Activated CD4-positive, CD25-positive, alpha-beta regulatory T cell treated with anti-CD3 and anti-CD28 coated beads, Interleukin-2, amount 50 U/mL, for 24 hours (primary cell): ENCODE results near the gene METTL22.

Experiments used
- ATAC-seq, 2 donors: fragments of 150-1000 bp; cut with Tn5 transposase; one replicate each; pipeline ENCODE4 v1.10.0; 2021; ENCODE audit warnings: mild to moderate bottlenecking in 1 of 2, moderate library complexity in 1 of 2

Gene METTL22, protein sequence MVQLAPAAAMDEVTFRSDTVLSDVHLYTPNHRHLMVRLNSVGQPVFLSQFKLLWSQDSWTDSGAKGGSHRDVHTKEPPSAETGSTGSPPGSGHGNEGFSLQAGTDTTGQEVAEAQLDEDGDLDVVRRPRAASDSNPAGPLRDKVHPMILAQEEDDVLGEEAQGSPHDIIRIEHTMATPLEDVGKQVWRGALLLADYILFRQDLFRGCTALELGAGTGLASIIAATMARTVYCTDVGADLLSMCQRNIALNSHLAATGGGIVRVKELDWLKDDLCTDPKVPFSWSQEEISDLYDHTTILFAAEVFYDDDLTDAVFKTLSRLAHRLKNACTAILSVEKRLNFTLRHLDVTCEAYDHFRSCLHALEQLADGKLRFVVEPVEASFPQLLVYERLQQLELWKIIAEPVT

GRCh38 chr16:8621572-8622314 is at the start of gene METTL22:
METTL22 (plus strand) TSS chr16:8621698; CDS start chr16:8625666, 3,968 bp downstream.
- peak; percentile 91 to 95 for ATAC-seq

- ATAC-seq = no peak
Measured at GRCh38 chr16:8572063-8572918, 49.2 kb upstream of the METTL22 start.

DNA sequence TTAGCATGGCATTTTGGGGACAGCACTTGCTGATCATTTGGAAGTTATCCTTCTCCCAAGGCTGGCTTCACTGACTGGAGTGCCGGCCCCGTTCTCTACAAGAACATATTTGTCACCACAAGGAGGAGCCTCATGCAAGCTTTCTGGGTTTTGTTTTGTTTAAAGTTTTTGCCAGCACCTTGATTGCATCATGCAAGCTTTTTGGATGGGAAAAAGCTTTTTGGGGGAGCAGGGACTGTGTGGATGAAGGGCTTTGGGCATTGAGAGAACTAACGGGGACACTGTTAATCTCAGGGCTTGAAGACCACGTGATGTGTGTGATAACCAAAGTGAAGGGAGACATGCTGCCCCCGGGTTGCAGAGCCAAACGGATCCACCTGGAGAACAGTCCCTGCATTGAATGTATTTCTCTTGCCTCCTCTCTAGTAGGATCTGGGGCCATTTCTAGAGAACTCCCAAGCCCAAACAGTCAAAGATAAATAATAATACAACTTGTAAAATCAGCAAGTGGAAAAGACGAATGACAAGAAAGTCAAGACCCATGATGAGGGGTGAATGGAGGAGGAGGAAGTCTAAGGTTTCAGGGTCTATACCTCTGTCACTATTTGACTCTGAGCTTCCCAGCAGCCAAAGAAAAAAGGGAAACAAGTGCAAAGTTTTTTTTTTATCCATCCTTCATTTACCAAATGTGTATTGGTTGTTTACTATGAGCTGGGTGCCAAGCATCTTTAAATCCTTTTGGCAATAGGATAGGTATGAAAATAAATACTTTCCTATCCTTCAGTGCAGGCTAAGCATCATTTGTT is 48.4 kb upstream of the METTL22 start:
- ATAC-seq = no peak

DNA sequence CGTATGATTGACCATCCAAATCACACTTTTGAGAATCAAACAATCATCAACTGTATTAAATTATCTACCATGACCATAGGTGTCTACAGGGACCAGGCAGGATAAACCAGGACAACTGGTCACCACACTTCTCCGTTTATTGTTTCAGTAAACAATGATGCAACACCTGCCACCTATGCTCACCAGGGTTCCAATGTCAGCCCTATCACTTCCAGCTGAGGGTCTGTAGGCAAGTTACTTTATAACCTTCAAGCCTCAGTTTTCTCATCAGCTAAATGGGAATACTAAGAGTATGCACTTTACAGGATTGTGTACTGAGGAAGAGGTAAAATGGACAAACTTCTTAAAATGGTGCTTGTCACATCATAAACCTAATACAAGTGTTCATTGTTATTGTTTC is 46.1 kb upstream of the METTL22 start:
- no peak for ATAC-seq

GRCh38 chr16:8576141-8577004 is 45.1 kb upstream of the METTL22 start:
- ATAC-seq = no peak

- ATAC-seq = no peak
Measured at GRCh38 chr16:8577678-8578304, 43.7 kb upstream of the METTL22 start.

DNA sequence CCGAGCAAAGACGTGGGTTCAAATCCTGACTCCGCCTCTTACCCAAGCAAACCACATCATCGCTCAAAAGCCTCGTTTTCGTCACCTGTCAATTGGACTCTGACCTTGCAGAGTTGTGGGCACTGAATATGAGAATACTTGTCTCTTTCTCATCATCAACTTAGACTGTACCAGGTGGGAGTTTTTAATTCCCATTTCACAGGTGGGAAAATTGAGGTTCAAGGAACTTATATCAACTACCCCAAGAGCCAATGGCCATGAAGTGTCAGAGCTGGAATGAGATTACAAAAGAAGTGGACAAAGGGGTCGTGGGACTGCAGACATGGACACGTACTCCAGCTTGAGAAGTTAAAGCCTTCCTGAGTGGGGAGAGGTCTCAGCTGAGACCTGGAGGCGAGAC is 41.9 kb upstream of the METTL22 start:
- ATAC-seq = no peak

- ATAC-seq = no peak
Measured at GRCh38 chr16:8581831-8582580, 39.5 kb upstream of the METTL22 start.

DNA sequence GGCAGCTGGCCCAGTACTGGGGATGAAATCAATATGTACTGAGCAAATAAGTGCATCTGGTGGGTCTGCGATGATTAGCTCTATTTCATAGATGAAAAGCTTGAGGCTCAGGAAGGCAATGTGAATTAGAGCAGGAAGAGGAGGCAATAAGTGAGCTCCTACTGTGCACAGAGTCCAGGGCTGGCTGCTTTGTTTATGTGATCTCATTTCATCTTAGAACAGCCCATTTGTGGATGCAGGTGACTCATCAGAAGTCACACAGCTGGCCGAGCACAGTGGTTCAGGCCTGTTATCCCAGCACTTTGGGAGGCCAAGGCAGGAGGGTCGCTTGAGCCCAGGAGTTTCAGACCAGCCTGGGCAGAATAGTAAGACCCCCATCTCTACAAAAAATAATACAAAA is 38.3 kb upstream of the METTL22 start:
- no peak for ATAC-seq

DNA sequence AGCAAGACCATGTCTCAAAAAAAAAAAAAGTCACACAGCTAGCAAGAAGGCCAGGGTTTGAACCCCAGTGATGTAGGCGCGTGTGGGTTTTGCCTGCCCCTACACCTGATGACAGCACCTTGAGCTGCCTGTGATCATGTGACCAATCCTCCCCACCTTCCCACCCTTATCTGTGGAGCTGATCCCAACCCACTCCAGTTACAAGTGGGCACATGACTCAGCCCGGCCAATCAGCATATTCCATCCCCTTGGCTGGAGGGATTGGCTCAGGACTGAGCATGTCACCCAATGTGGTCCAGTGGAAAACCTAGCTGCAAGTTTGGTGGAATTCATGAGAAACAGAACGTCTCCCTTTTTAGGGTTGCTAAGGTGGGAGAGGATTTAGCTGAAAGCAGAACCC is 37.8 kb upstream of the METTL22 start:
- ATAC-seq = no peak

DNA sequence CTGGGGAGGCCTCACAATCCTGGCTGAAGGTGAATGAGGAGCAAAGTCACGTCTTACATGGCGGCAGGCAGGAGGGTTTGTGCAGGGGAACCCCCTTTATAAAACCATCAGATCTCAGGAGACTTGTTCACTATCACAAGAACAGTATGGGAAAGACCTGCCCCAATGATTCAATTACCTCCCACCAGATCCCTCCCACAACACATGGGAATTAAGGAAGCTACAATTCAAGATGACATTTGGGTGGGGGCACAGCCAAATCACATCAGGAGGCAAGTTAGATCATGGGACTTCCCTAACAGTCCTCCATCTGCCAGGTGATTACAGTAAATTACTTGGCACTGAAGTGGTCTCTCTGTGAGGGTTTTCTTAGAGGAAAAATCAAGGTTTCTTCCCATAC is 36.5 kb upstream of the METTL22 start:
- no peak for ATAC-seq

DNA sequence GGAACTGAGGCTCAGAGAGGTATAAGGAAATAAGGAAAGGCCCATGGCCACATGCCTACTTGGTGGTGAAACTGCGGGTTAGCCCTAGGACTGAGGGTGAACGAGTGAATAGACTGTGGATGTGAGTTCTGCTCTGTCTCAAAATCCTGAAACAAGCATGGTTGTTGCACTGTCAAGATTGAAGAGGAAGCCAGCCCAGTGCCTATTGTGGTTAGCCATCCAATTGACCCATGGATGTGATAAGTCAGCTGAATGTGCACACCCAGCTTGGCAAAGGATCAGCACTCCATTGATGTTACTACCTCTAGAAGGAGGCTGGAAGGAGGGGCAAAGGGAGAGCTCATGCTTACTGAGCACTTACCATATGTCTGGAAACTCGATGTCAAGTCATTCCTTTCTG is 35.6 kb upstream of the METTL22 start:
- no peak for ATAC-seq

DNA sequence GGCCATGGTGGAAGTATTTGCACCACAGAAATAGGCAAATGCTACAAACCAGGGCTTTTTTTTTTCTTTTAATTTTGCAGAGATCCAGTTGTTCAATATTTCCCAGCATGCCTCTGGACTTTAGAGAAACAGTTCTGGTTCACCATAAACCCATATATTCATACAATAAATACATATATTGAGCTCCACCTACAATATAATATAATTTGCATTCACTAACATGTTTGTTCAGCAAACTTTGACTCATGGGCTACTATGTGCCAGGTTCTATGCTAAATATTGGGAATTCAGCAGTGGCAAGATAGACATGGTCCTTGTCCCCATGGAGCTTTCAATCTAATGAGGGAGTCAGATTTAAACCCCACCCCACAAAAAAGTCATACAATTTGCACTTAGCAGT is 34.4 kb upstream of the METTL22 start:
- no peak for ATAC-seq

GRCh38 chr16:8588682-8589056 is 32.8 kb upstream of the METTL22 start:
- ATAC-seq = no peak

DNA sequence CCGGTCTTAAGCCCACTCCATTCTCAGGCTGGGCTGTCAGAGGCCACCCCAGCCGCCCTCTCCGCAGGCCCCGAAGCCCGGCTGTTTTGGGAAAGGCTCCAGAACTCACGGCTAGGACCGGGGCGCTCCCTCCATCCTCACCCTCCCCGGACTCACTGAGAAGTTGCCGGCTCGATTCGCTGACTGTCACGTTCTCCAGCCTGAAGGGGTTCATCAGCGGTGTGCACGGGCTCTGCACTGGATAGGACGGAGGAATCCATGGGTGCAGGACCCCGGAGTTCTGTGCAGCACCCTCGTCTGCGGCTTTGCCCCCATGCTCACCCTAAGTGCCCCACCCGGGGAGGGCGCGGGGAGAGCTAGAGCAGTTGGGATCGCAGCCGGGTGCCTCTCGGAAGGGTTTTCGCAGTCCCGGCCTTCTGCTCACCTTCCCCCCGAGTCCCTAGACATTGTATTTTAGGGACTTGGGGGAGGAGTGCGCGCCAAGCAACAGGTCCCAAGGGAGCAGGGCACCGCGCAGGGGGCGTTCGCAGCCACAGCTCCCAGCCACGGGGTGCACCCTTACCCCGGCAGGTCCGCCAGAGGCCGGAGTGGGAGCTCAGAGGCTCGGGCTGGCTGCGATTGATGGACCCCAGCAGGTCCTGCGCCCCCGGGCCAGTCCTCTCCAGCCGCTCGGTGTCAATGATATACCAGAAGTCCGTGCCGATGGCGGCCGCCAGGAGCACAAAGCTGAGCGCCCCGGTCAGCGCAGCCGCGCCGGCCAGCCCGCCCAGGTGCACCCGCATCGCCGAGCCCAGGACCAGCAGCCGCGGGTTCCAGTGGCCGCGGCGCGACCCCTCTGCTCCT is 32.2 kb upstream of the METTL22 start:
- no peak for ATAC-seq

DNA sequence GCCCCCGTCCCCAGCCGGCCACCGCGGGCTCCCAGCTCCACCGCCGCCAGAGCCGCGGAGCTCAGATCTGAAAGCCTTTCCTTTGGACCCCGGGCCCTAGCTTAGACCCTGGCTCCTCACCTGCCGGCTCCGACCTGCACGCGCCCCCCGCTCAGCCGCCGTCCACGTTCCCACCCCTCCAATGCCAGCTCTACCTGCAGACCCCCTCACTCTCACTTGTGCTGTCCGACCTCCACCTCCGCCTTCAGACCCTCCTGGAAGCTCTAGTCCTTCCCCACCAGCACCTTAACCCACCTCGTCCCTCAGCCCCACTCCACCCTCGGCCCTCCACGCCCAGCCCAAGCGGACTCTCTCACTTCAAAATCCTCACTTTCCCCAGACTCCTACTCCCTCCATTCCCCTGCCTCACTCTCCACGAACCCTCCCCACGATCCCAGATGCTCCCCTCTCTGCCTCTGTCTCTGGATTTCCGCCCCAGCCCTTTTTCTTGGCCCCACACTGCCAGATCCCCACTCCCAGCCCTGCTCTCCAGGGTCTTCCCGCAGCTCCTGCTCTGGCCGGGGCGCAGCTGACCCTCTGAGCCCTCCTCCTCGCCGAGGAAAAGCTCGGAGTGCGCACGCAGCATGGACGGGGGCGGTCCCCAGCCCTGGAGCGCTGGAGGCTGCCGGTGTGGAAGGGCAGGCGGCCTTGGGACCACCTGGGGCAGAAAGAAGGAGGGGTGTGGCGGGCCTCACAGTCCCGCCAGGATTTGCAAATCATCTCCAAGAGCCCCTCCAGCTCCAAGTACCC is 31.4 kb upstream of the METTL22 start, which contains the start of gene TMEM114:
Gene TMEM114, minus strand, starts transcription at position 612 of the 789 bp plus-strand sequence. CDS start 673 bp downstream, outside the sequence.
- ATAC-seq = no peak

DNA sequence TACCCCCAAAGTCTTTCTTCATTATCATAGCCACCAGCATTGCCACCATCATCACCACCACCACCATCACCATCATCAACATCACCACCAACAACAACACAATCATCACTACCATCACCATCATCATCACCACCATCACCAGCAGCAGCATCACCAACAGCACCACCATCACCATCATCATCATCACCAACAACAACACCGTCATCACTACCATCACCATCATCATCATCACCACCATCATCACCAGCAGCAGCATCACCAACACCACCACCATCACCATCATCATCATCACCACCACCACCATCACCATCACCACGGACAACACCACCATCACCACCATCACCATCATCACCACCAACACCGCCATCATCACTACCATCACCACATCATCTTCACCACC is 30.7 kb upstream of the METTL22 start:
- ATAC-seq = no peak

GRCh38 chr16:8591451-8591850 is 30.0 kb upstream of the METTL22 start:
- no peak for ATAC-seq
